K562 (cell line): Measurements from ENCODE around the gene TMEM150A. TPM values are rescaled to one million over a fixed set of nuclear protein-coding genes. Genes with fewer than 3 reads are reported as not detected.

Source experiments
- ATAC-seq: fragments of 200-7000 bp; cut with Tn5 transposase; 3 replicates; pipeline ENCODE4 v1.9.1; 2020; ENCODE audit warnings: moderate library complexity
- BruUV-seq: library from RNA; stranded (reverse); fragments of 400-500 nt; replicated peaks from 2 replicates; lab custom pipeline; 2021; lab: Mats Ljungman, UMichigan
- CTCF ChIA-PET: fragments of 300-600 bp; formaldehyde crosslinking; extraction: SDS; loops from one replicate; lab custom pipeline; 2021; ENCODE audit warnings: low intra/inter-chr PET ratio; lab: Yijun Ruan, JAX
- POLR2A ChIA-PET: fragments of 300-600, 350-650 bp; sonication (Branson Sonifier 250); formaldehyde crosslinking; extraction: SDS; loops from one replicate; lab custom pipeline; 2021; ENCODE audit warnings: antibody characterized with exemption, inconsistent platforms; lab: Yijun Ruan, JAX
- DNase-seq, 4 experiments: peaks; one replicate each; pipeline versions ENCODE4 v3.0.0 to v3.0.0-alpha.2; 2011 to 2018; ENCODE audit warnings: low spot score in 3 of 4, mixed read lengths in 3 of 4; ENCODE audit errors: extremely low read depth in 1 of 4
- FAIRE-seq: peaks from 2 replicates; lab custom pipeline; 2011; peaks lifted over from hg19 to GRCh38; lab: Jason Lieb, UNC
- H2AFZ ChIP-seq: 2 replicates; pipeline ENCODE4 v1.6.0; 2011; ENCODE audit warnings: low read depth, low read length, control low read depth, inconsistent platforms
- H3K27ac ChIP-seq: fragments of 200-600 bp; 3 replicates; pipeline ENCODE4 v1.8.0; 2011; ENCODE audit warnings: low read depth, mild to moderate bottlenecking, control low read depth, inconsistent platforms, low read length, moderate library complexity, mixed read lengths; ENCODE audit errors: extremely low read depth
- H3K27me3 ChIP-seq, 2 experiments: fragments of 300-600 bp in 1 of 2; 2 replicates in 1 of 2; 3 replicates in 1 of 2; pipeline versions ENCODE4 v1.6.0 to v1.8.0; 2011; ENCODE audit warnings: inconsistent platforms in 2 of 2, low read length in 2 of 2, mild to moderate bottlenecking in 1 of 2, mixed read lengths in 1 of 2, moderate library complexity in 1 of 2; ENCODE audit not compliant: control insufficient read depth in 2 of 2, insufficient read depth in 2 of 2
- H3K36me3 ChIP-seq: fragments of 300-600 bp; 3 replicates; pipeline ENCODE4 v1.8.0; 2011; ENCODE audit warnings: mild to moderate bottlenecking, low read length, inconsistent platforms; ENCODE audit not compliant: control insufficient read depth, insufficient read depth
- H3K4me1 ChIP-seq, 2 experiments: fragments of 200-600 bp in 1 of 2; replicated peaks in 1 of 2; 2 replicates in 1 of 2; 3 replicates in 1 of 2; pipeline versions ENCODE4 v1.5.1 to v1.8.0; 2011; ENCODE audit warnings: inconsistent platforms in 2 of 2, low read length in 2 of 2, mild to moderate bottlenecking in 1 of 2, mixed read lengths in 1 of 2, moderate library complexity in 1 of 2; ENCODE audit not compliant: control insufficient read depth in 2 of 2, insufficient read depth in 2 of 2
- H3K4me2 ChIP-seq: 2 replicates; pipeline ENCODE4 v1.6.1; 2011; ENCODE audit warnings: low read length, control low read depth, inconsistent platforms, mixed read lengths; ENCODE audit not compliant: insufficient read depth
- H3K4me3 ChIP-seq: fragments of 200-600 bp; sonication (generic), shearing (Covaris generic); 2 replicates; pipeline ENCODE4 v1.5.1; 2016; ENCODE audit warnings: control low read depth, inconsistent platforms
- H3K79me2 ChIP-seq: fragments of 200-600 bp; 3 replicates; pipeline ENCODE4 v1.8.0; 2011; ENCODE audit warnings: low read length, inconsistent platforms; ENCODE audit not compliant: control insufficient read depth, insufficient read depth
- H3K9ac ChIP-seq, 2 experiments: 2 replicates each; pipeline versions ENCODE4 v1.6.0 to v1.6.1; 2011; ENCODE audit warnings: low read depth in 2 of 2, low read length in 2 of 2, control low read depth in 1 of 2, inconsistent platforms in 1 of 2, mild to moderate bottlenecking in 1 of 2, mixed read lengths in 1 of 2; ENCODE audit not compliant: insufficient read depth in 1 of 2
- H3K9me1 ChIP-seq: one replicate; pipeline ENCODE4 v1.6.0; 2011; ENCODE audit warnings: inconsistent platforms, mild to moderate bottlenecking, low read length, moderate library complexity; ENCODE audit not compliant: control insufficient read depth, insufficient read depth
- H3K9me3 ChIP-seq: replicated peaks from 2 replicates; pipeline ENCODE4 v1.5.1; 2011; ENCODE audit warnings: low read depth, low read length, inconsistent platforms; ENCODE audit not compliant: control insufficient read depth, insufficient read depth
- H4K20me1 ChIP-seq: replicated peaks from 2 replicates; pipeline ENCODE4 v1.6.1; 2011; ENCODE audit warnings: low read length, inconsistent platforms, mixed read lengths; ENCODE audit not compliant: control insufficient read depth, insufficient read depth
- CBX2 ChIP-seq: fragments of 200-600 bp; sonication (generic); IDR thresholded peaks from one replicate; pipeline ENCODE4 v1.6.1; 2012; ENCODE audit warnings: mild to moderate bottlenecking, low read length, inconsistent platforms; ENCODE audit not compliant: insufficient read depth, poor library complexity, severe bottlenecking
- DMBX1 ChIP-seq: fragments of 250-450 bp; sonication (Bioruptor Pico); IDR thresholded peaks from 2 replicates; pipeline ENCODE4 v1.8.0; 2022; ENCODE audit warnings: inconsistent platforms, mild to moderate bottlenecking, moderate library complexity, borderline replicate concordance
- FOXA1 ChIP-seq: fragments of 450-650 bp; IDR thresholded peaks from 2 replicates; pipeline ENCODE4 v1.6.1; 2016; ENCODE audit warnings: mild to moderate bottlenecking, borderline replicate concordance
- GATAD2B ChIP-seq: fragments of 450-650 bp; IDR thresholded peaks from 2 replicates; pipeline ENCODE4 v1.6.1; 2017; ENCODE audit warnings: mild to moderate bottlenecking, borderline replicate concordance
- KLF13 ChIP-seq: fragments of 450-650 bp; IDR thresholded peaks from 2 replicates; pipeline ENCODE4 v1.6.1; 2016; ENCODE audit warnings: missing genetic modification characterization, low read depth, mild to moderate bottlenecking, missing compliant biosample characterization, moderate library complexity, borderline replicate concordance
- PHF8 ChIP-seq: fragments of 200-600 bp; sonication (generic); IDR thresholded peaks from 2 replicates; pipeline ENCODE4 v1.6.1; 2012; ENCODE audit warnings: mixed run types, mild to moderate bottlenecking, inconsistent platforms, low read length, moderate library complexity, borderline replicate concordance
- RBM17 ChIP-seq: fragments of 200-400 bp; formaldehyde crosslinking; IDR thresholded peaks from 2 replicates; pipeline ENCODE4 v1.6.1; 2017; ENCODE audit warnings: low read depth, mild to moderate bottlenecking, low read length, borderline replicate concordance
- RUNX1 ChIP-seq: sonication (generic); IDR thresholded peaks from 2 replicates; pipeline ENCODE4 v1.6.1; 2016; ENCODE audit warnings: antibody characterized with exemption, low read depth
- SIN3A ChIP-seq, 2 experiments: fragments of 150-350 bp in 1 of 2; IDR thresholded peaks; 2 replicates each; pipeline ENCODE4 v1.6.1; 2011 to 2016; ENCODE audit warnings: borderline replicate concordance in 2 of 2, low read depth in 2 of 2, low read length in 2 of 2, mild to moderate bottlenecking in 2 of 2, moderate library complexity in 2 of 2; ENCODE audit not compliant: control insufficient read depth in 1 of 2
- TRIM28 ChIP-seq: fragments of 450-650 bp; IDR thresholded peaks from 2 replicates; pipeline ENCODE4 v1.6.1; 2017
- ZNF134 ChIP-seq: fragments of 250-450 bp; sonication (Bioruptor Pico); conservative IDR thresholded peaks from 2 replicates; pipeline ENCODE4 v1.4.0; 2020
- ZNF239 ChIP-seq: fragments of 250-450 bp; sonication (Bioruptor Pico); IDR thresholded peaks from 2 replicates; pipeline ENCODE4 v1.4.0; 2020; ENCODE audit warnings: mild to moderate bottlenecking
- ZNF830 ChIP-seq: fragments of 250-450 bp; sonication (Bioruptor Pico); IDR thresholded peaks from 2 replicates; pipeline ENCODE4 v1.5.0; 2021; ENCODE audit warnings: mild to moderate bottlenecking
- WGBS: fragments of 100-300 bp; shearing (Covaris generic); methylation state at CpG from one replicate; pipeline ENCODE4 v1.1.6; 2016; ENCODE audit warnings: low coverage, mixed read lengths; ENCODE audit not compliant: insufficient coverage; ENCODE audit errors: missing lambda C conversion rate; 5-methylcytosine and 5-hydroxymethylcytosine counted together
- in situ Hi-C: fragments of 300-500 bp; cut with MboI; formaldehyde crosslinking; loops from 4 replicates; pipeline ENCODE4 v1.15.0; 2018; ENCODE audit warnings: inconsistent platforms, mixed read lengths
- intact Hi-C: fragments of 100-400 bp; cut with micrococcal nuclease; formaldehyde crosslinking; loops from 2 replicates; pipeline ENCODE4 v1.14.2; 2022
- polyA plus RNA-seq, 8 experiments: library from polyadenylated mRNA; depleted of rRNA in 4 of 8; stranded (reverse) in 5 of 8; unstranded in 3 of 8; fragments of >200 nt; fragmentation: Nextera tagmentation in 2 of 8; fragmentation: Illumina TruSeq in 1 of 8; extraction: Ambion mirVana in 2 of 8; extraction: Trizol in 1 of 8; gene quantifications; 2 replicates each; pipeline versions ENCODE4 v1.2.1 to v1.2.3, GENCODE V29; 2011 to 2014; ENCODE audit warnings: inconsistent platforms in 1 of 8, missing spikeins in 1 of 8
- total RNA-seq, 7 experiments: library from RNA; depleted of rRNA in 6 of 7; stranded (reverse); fragments of >200 nt in 6 of 7; fragmentation: Illumina TruSeq in 2 of 7; extraction: Trizol in 2 of 7; gene quantifications; 2 replicates each; pipeline versions ENCODE4 v1.2.1 to v1.2.3, GENCODE V29; 2011 to 2021; ENCODE audit warnings: low replicate concordance in 1 of 7
- TF ChIP-seq, protein P1 (sequence below): fragments of 450-650 bp; IDR thresholded peaks from 2 replicates; pipeline ENCODE4 v1.6.1; 2017; ENCODE audit warnings: antibody characterized with exemption, mild to moderate bottlenecking
- TF ChIP-seq, protein P2 (sequence below): IDR thresholded peaks from 3 replicates; pipeline ENCODE4 v1.6.1; 2011; ENCODE audit warnings: borderline replicate concordance, mild to moderate bottlenecking, moderate library complexity; ENCODE audit not compliant: insufficient read length; ENCODE audit errors: extremely low read depth

TMEM150A gene
- total and polyA plus RNA-seq, 9 of the 15 experiments (the other 6 are each of a cell fraction or from before 2014, with no cell fraction given) = 3.9 to 17.1 (median 8.4) TPM

- TF ChIP-seq CBX2 = no peak
- TF ChIP-seq PHF8 = no peak
- no peak for TF ChIP-seq DMBX1 (CRISPR knock-in tag)
- no peak for TF ChIP-seq FOXA1
Observed at GRCh38 chr2:85549095-85549494, 53.4 kb downstream of the TMEM150A start (continued).

DNA sequence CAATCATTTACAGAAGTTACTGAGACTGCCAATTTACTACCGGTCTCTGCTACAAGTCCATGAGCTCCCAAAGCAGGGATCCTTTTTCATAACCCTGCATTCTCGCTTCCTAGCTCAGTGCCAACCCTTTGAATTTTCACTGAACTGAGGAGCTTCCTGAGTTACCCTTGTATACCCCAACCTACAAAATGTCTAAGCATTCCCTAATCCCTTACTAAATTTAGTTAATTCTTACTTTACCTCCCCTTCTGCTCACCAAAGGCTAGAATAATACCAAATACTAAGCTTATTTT, 53.9 kb downstream of the TMEM150A start:
- POLR2A ChIA-PET = interaction anchor here (0.6 to 24.3 kb wide), 20 partner anchors 3 to 221 kb away, joined by 3 to 1576 read pairs (median 5); partner anchors contain the start of genes CAPG, ELMOD3, GGCX and MAT2A
- Histone ChIP-seq H2AFZ (no peak overlapping the region), H3K9ac (no peak overlapping the region), H3K4me3 (no peak overlapping the region), H3K27me3 (no peaks in the 10 kb centered on the region), H3K27ac (no peak overlapping the region), H4K20me1 (peaks cover 6% of the 10 kb centered on the region), H3K4me1 (no peaks in the 10 kb centered on the region; a peak in 1 of 5 replicates), H3K4me2 (no peak overlapping the region), H3K36me3 (peaks cover 71% of the 10 kb centered on the region), H3K79me2 (0 out of 3 replicates have a peak, but pooled peaks cover 2% of the 10 kb centered on the region), H3K9me1 (no peaks in the 10 kb centered on the region), H3K9me3 (no peaks in the 10 kb centered on the region)
- WGBS = 64% methylated on average over 2 of the region's 2 CpGs
- no peak for FAIRE-seq
- intact Hi-C loops (no loop called here), in situ Hi-C loops (no loop called here)
- CTCF ChIA-PET = no interaction called here
- no peak for ATAC-seq
- no TSS peak for BruUV-seq
- no peak for DNase-seq
- TF ChIP-seq SIN3A (IDR thresholded peaks at IDR 0.05; ENCODE audit: borderline replicate concordance in 2 of 2, control insufficient read depth in 1 of 2, low read depth in 2 of 2, low read length in 2 of 2) (no peak), RBM17 (no peak), GATAD2B (no peak), TRIM28 (no peak), RUNX1 (no peak), KLF13 (tag) (no peak), ZNF134 (CRISPR knock-in tag) (no peak), ZNF830 (CRISPR knock-in tag) (no peak), ZNF239 (no peak)
- TF ChIP-seq, protein P1, sequence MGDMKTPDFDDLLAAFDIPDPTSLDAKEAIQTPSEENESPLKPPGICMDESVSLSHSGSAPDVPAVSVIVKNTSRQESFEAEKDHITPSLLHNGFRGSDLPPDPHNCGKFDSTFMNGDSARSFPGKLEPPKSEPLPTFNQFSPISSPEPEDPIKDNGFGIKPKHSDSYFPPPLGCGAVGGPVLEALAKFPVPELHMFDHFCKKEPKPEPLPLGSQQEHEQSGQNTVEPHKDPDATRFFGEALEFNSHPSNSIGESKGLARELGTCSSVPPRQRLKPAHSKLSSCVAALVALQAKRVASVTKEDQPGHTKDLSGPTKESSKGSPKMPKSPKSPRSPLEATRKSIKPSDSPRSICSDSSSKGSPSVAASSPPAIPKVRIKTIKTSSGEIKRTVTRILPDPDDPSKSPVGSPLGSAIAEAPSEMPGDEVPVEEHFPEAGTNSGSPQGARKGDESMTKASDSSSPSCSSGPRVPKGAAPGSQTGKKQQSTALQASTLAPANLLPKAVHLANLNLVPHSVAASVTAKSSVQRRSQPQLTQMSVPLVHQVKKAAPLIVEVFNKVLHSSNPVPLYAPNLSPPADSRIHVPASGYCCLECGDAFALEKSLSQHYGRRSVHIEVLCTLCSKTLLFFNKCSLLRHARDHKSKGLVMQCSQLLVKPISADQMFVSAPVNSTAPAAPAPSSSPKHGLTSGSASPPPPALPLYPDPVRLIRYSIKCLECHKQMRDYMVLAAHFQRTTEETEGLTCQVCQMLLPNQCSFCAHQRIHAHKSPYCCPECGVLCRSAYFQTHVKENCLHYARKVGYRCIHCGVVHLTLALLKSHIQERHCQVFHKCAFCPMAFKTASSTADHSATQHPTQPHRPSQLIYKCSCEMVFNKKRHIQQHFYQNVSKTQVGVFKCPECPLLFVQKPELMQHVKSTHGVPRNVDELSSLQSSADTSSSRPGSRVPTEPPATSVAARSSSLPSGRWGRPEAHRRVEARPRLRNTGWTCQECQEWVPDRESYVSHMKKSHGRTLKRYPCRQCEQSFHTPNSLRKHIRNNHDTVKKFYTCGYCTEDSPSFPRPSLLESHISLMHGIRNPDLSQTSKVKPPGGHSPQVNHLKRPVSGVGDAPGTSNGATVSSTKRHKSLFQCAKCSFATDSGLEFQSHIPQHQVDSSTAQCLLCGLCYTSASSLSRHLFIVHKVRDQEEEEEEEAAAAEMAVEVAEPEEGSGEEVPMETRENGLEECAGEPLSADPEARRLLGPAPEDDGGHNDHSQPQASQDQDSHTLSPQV = no peak
- TF ChIP-seq, protein P2, sequence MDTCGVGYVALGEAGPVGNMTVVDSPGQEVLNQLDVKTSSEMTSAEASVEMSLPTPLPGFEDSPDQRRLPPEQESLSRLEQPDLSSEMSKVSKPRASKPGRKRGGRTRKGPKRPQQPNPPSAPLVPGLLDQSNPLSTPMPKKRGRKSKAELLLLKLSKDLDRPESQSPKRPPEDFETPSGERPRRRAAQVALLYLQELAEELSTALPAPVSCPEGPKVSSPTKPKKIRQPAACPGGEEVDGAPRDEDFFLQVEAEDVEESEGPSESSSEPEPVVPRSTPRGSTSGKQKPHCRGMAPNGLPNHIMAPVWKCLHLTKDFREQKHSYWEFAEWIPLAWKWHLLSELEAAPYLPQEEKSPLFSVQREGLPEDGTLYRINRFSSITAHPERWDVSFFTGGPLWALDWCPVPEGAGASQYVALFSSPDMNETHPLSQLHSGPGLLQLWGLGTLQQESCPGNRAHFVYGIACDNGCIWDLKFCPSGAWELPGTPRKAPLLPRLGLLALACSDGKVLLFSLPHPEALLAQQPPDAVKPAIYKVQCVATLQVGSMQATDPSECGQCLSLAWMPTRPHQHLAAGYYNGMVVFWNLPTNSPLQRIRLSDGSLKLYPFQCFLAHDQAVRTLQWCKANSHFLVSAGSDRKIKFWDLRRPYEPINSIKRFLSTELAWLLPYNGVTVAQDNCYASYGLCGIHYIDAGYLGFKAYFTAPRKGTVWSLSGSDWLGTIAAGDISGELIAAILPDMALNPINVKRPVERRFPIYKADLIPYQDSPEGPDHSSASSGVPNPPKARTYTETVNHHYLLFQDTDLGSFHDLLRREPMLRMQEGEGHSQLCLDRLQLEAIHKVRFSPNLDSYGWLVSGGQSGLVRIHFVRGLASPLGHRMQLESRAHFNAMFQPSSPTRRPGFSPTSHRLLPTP = no peak
